ENCODE data around the gene SLC6A18. TPM values are rescaled to one million over a fixed set of nuclear protein-coding genes. Genes with fewer than 3 reads are reported as not detected.

The SLC6A18 gene
- total and polyA plus RNA-seq, 2 donors (not counting 1 experiment from before 2014, with no cell fraction given) = not detected

DNA sequence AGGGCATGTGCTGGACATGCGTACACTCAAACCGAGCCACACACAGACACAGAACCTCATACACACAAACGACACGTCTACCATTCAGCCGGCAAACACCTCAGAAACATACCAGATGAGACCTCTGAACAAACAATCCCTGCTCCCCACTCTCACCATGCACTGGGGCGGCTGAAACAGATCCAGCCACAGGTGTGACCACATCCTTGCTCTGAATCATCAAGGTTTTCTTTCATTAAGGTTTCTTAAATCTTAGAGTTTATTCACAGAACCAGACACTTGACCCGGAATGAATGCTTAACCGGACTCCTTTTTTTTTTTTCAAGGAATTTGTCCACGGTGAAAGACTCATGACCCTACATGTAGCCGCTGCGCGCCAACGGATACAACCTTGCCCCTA is 43.5 kb downstream of the SLC6A18 start:
- Histone ChIP-seq H3K9ac (ENCODE audit: insufficient read depth, low read length) (no peak overlapping the region), H3K79me2 (ENCODE audit: control insufficient read depth, insufficient read depth, low read length) (no peaks in the 10 kb centered on the region), H3K4me1 (ENCODE audit: control insufficient read depth, extremely low read depth, insufficient read depth, low read length) (no peaks in the 10 kb centered on the region), H3K27me3 (ENCODE audit: control insufficient read depth, insufficient read depth, low read length) (no peaks in the 10 kb centered on the region), H4K20me1 (ENCODE audit: control insufficient read depth, extremely low read depth, insufficient read depth, low read length) (no peaks in the 10 kb centered on the region), H3K4me2 (ENCODE audit: extremely low read depth, insufficient read depth, low read length) (no peak overlapping the region), H3K36me3 (ENCODE audit: control insufficient read depth, insufficient read depth, low read length) (no peaks in the 10 kb centered on the region), H3K27ac (ENCODE audit: insufficient read depth, low read length) (no peak overlapping the region), H2AFZ (ENCODE audit: low read length) (no peak overlapping the region), H3K9me3 (ENCODE audit: control insufficient read depth, insufficient read depth, low read depth, low read length) (no peaks in the 10 kb centered on the region), H3K4me3 (replicated peaks in 1 of 4; ENCODE audit: control extremely low read depth in 1 of 4, insufficient read depth in 1 of 4, low read depth in 3 of 4, low read length in 4 of 4) (no peak overlapping the region)
- no peak for DNase-seq (ENCODE audit: low read depth in 2 of 2)
- TF ChIP-seq, protein P1, sequence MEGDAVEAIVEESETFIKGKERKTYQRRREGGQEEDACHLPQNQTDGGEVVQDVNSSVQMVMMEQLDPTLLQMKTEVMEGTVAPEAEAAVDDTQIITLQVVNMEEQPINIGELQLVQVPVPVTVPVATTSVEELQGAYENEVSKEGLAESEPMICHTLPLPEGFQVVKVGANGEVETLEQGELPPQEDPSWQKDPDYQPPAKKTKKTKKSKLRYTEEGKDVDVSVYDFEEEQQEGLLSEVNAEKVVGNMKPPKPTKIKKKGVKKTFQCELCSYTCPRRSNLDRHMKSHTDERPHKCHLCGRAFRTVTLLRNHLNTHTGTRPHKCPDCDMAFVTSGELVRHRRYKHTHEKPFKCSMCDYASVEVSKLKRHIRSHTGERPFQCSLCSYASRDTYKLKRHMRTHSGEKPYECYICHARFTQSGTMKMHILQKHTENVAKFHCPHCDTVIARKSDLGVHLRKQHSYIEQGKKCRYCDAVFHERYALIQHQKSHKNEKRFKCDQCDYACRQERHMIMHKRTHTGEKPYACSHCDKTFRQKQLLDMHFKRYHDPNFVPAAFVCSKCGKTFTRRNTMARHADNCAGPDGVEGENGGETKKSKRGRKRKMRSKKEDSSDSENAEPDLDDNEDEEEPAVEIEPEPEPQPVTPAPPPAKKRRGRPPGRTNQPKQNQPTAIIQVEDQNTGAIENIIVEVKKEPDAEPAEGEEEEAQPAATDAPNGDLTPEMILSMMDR (conservative IDR thresholded peaks at IDR 0.05 in 1 of 2, IDR thresholded peaks at IDR 0.05 in 1 of 2; ENCODE audit: low read depth in 1 of 2, low read length in 2 of 2) = no peak
- TF ChIP-seq EZH2 (IDR thresholded peaks at IDR 0.05; ENCODE audit: low read length, missing control alignments) = no peak

DNA sequence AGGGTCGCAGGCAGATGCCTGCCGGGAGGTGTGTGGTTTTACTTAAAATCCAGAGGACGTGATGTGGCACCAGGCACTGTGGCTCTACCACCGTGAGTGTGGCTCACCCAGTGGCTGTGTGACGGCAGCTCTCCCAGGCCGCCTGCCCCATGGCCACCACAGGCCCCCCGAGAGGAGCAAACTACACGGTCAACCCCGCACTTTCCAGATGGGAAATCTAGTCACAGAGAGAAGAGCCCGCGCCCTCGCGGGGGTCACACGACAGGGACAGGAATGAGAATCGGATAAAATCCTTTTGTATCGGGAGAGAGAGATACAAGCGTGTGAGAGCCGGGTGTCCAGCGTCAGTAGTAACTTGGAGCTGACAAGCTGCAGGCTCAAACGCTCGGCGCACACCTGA is 45.2 kb downstream of the SLC6A18 start:
- no peak overlapping the region for H3K27ac ChIP-seq (ENCODE audit: insufficient read depth, low read length)
- H3K9me3 ChIP-seq (ENCODE audit: control insufficient read depth, insufficient read depth, low read depth, low read length) = no peaks in the 10 kb centered on the region
- H2AFZ ChIP-seq (ENCODE audit: low read length) = no peak overlapping the region
- no peak for TF ChIP-seq EZH2 (IDR thresholded peaks at IDR 0.05; ENCODE audit: low read length, missing control alignments)
- TF ChIP-seq, protein P1 (conservative IDR thresholded peaks at IDR 0.05 in 1 of 2, IDR thresholded peaks at IDR 0.05 in 1 of 2; ENCODE audit: low read depth in 1 of 2, low read length in 2 of 2) = no peak
- H3K4me3 ChIP-seq (replicated peaks in 1 of 4; ENCODE audit: control extremely low read depth in 1 of 4, insufficient read depth in 1 of 4, low read depth in 3 of 4, low read length in 4 of 4) = no peak overlapping the region
- no peaks in the 10 kb centered on the region for H3K4me1 ChIP-seq (ENCODE audit: control insufficient read depth, extremely low read depth, insufficient read depth, low read length)
- H3K27me3 ChIP-seq (ENCODE audit: control insufficient read depth, insufficient read depth, low read length) = no peaks in the 10 kb centered on the region
- H3K4me2 ChIP-seq (ENCODE audit: extremely low read depth, insufficient read depth, low read length) = no peak overlapping the region
- H3K9ac ChIP-seq (ENCODE audit: insufficient read depth, low read length) = no peak overlapping the region
- no peak for DNase-seq (ENCODE audit: low read depth in 2 of 2)
- no peaks in the 10 kb centered on the region for H4K20me1 ChIP-seq (ENCODE audit: control insufficient read depth, extremely low read depth, insufficient read depth, low read length)
- H3K79me2 ChIP-seq (ENCODE audit: control insufficient read depth, insufficient read depth, low read length) = no peaks in the 10 kb centered on the region
- no peaks in the 10 kb centered on the region for H3K36me3 ChIP-seq (ENCODE audit: control insufficient read depth, insufficient read depth, low read length)

DNA sequence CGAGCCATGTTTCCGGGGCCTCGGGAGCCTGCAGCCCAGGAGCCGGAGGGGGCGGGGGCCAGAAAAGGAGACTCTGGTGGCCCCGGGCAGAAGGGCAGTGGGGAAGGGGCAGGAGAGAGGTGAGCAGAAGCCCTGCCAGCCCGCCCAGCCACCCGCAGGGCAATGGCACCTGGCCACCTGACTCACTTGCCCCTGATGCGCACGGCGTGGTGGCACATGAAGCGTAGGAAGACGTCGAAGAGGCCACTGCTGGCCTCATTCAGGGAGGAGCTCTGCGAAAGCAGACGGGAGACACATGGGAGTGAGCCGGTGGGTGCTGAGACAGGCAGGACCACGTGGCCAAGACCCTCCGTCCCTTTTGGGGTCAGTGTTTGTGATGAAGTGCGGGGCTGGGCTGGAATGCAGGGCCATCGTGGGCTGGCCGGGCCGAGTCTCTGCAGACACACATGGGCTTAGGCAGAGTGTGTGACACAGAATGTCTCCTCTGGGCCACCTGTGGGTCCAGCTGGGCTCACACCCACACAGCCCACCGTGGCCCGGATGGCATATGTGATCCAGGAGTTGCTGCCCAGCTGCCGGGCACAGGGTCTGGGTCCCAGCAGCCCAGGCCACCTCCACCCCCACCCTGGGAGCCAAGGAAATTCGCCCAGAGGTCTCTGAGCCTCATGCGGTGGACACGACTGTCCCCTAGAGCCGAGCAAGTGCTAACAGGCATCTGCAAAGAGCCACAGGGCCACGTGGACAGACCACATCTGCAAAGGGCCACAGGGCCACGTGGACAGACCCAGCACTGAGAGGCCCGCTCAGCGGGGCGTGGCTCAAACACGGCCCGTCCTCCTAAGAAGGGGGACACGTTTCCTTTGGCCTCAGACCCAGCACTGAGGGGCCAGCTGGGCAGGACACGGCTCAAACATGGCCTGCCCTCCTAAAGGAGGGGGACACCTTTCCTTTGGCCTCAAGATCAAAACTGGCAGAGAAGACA is 46.0 kb downstream of the SLC6A18 start:
- no peak overlapping the region for H3K4me2 ChIP-seq (ENCODE audit: extremely low read depth, insufficient read depth, low read length)
- H3K4me3 ChIP-seq (replicated peaks in 1 of 4; ENCODE audit: control extremely low read depth in 1 of 4, insufficient read depth in 1 of 4, low read depth in 3 of 4, low read length in 4 of 4) = no peak overlapping the region
- no peaks in the 10 kb centered on the region for H3K4me1 ChIP-seq (ENCODE audit: control insufficient read depth, extremely low read depth, insufficient read depth, low read length)
- no peak for DNase-seq (ENCODE audit: low read depth in 2 of 2)
- no peak overlapping the region for H2AFZ ChIP-seq (ENCODE audit: low read length)
- no peak for TF ChIP-seq EZH2 (IDR thresholded peaks at IDR 0.05; ENCODE audit: low read length, missing control alignments)
- TF ChIP-seq, protein P1 (conservative IDR thresholded peaks at IDR 0.05 in 1 of 2, IDR thresholded peaks at IDR 0.05 in 1 of 2; ENCODE audit: low read depth in 1 of 2, low read length in 2 of 2) = no peak
- no peaks in the 10 kb centered on the region for H3K79me2 ChIP-seq (ENCODE audit: control insufficient read depth, insufficient read depth, low read length)
- no peak overlapping the region for H3K9ac ChIP-seq (ENCODE audit: insufficient read depth, low read length)
- no peaks in the 10 kb centered on the region for H3K36me3 ChIP-seq (ENCODE audit: control insufficient read depth, insufficient read depth, low read length)
- H3K27me3 ChIP-seq (ENCODE audit: control insufficient read depth, insufficient read depth, low read length) = no peaks in the 10 kb centered on the region
- no peaks in the 10 kb centered on the region for H4K20me1 ChIP-seq (ENCODE audit: control insufficient read depth, extremely low read depth, insufficient read depth, low read length)
- H3K9me3 ChIP-seq (ENCODE audit: control insufficient read depth, insufficient read depth, low read depth, low read length) = no peaks in the 10 kb centered on the region
- H3K27ac ChIP-seq (ENCODE audit: insufficient read depth, low read length) = no peak overlapping the region

All from fibroblast of lung (primary cell).